Ramos (cell line): ENCODE results near the gene ZNF77.
"Not testable (repeated sequence)": the region's sequence is repeated elsewhere in the genome, so short reads cannot be mapped to it uniquely, and the experiment has no call there.

Experiments
- in situ Hi-C: fragments of 300-500 bp; cut with MboI; formaldehyde crosslinking; loops from one replicate; pipeline ENCODE4 v1.14.3; 2022; ENCODE audit warnings: low sequenced_read_pairs; ENCODE audit not compliant: unreplicated experiment

Gene ZNF77

DNA sequence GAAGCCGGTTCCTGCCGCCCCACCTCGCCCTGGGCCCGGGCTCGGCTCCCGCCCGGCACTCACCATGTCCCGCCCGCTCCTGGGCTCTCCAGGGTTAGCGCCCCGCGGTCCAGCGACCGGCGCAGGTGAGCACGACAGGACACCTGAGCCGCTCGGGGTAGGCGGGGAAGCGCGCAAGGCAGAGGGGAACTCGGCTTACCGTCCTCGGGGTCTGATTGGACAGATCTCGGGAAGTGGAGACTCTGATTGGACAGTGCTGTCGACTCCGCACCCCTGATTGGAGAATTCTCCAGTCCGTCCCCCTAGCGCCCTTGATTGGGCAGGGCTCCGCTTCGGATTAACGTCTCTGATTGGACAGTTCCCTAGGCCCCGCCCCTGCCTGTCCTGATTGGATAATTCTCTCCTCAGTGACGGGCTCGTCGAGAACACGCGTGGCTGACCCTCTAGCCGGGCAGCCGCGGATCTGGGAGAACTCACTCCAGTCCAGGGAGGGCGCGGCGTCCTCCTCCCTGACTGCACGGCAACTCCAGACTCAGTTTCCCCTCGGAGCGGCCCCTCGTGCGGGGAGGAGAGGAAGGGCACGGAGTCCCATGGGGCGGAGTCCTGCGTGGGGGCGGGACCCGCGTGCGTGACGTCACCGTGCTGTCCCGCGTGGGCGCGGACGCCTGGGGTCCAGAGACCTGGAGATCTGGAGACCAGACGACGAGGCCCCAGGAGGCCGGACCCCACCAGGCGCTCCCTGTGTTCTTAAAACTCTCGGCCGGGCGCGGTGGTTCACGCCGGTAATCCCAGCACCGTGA lies at the start of gene ZNF77:
Gene ZNF77, minus strand, starts transcription at position 197 of the 800 bp plus-strand sequence. Its CDS starts 131 bp downstream, at position 66.
- in situ Hi-C loops: no loop called here

- in situ Hi-C loops: no loop called here
Measured at GRCh38 chr19:2993579-2993978, 48.8 kb upstream of the ZNF77 start.

DNA sequence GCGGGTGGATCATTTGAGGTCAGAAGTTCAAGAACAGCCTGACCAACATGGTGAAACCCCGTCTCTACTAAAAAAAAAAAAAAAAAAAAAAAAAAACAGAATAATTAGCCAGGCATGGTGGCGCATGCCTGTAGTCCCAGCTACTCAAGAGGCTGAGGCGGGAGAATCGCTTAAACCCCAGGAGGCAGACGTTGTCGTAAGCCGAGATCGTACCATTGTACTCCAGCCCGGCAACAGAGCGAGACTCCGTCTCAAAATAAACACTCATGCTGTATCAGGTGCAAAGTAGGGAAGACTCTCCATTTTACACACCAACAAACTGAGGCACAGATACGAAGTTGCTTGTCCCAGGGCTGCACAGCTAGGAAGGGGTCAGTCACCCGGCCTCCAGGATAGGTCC lies 48.2 kb upstream of the ZNF77 start:
- in situ Hi-C loops: no loop called here

DNA sequence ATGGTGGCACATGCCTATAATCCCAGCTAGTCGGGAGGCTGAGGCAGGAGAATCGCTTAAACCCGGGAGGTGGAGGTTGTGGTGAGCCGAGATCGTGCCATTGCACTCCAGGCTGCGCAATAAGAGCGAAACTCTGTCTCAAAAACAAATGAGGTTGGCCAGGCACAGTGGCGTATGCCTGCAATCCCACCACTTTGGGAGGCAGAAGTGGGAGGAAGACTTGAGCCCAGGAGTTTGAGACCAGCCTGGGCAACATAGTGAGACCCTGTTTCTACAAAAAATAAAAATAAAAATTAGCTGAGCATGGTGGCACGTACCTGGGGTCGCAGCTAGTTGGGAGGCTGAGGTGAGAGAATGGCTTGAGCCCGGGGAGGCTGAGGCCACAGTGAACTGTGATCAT lies 47.6 kb upstream of the ZNF77 start:
- in situ Hi-C loops: not testable (repeated sequence)

DNA sequence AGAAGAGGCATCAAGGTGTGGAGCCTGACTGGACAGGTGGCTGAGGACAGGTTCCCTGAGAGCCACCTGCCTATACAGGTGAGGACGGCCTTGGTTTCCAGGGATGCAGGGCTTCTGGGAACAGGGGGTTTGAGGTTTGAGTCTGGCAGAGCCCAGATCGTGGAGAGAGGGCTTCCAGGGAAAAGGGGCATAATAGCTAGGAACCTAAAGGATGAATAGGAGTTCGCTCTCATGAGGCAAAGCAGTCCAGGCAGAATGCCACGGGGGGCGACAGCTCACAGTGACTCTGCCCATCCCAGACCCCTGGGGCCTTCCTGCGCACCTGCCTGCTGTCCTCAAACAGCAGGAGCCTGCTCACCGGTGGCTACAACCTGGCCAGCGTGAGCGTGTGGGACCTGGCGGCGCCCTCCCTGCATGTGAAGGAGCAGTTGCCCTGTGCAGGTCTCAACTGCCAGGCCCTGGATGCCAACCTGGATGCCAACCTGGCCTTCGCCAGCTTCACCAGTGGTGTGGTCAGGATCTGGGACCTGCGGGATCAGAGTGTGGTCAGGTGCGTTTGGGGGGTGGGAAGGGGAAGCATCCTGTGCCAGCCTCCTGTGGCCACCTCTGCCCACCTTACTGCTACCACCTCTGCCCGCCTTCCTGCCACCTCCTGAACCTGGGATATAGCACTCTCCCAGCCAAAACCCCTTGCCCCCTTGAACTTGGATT lies 44.6 kb upstream of the ZNF77 start:
- in situ Hi-C loops: no loop called here

DNA sequence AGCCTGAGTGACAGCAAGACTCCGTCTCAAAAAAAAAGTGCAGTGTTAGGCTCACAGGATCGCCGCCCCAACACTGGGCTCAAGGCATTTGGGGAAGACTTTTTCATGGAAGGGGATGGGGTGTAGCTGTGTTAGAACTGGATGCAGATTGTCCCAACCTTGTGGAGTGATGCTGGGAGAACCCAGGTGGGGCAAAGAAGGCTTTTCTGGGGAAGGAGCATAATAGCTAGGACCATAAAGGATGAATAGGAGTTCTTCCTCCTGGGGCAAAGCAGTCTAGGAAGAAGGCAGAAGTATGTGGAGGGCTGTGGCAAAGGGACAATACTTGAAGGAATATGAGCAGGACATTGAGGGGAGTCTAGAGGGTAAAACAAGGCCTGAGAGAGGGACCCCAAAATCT lies 43.8 kb upstream of the ZNF77 start:
- in situ Hi-C loops: no loop called here

DNA sequence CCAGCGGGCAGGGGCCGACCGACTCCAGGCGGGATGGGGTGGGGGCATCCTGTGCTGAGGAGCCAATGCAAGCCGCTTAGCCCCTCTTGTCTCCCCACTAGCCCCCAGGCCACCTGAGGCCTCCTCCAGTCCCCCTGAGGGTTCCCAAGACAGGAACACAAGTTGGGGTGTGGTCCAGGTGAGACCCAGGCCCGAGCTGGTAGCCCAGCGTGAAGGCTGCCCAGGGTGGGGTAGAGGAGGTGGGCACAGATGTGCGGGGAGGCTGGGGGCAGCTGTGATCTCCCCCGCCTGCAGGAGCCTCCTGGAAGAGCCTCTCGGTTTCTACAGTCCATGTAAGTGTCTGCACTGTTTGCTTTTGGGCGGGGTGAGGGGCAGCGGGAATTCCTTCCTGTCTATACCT lies 43.0 kb upstream of the ZNF77 start:
- in situ Hi-C loops: no loop called here

DNA sequence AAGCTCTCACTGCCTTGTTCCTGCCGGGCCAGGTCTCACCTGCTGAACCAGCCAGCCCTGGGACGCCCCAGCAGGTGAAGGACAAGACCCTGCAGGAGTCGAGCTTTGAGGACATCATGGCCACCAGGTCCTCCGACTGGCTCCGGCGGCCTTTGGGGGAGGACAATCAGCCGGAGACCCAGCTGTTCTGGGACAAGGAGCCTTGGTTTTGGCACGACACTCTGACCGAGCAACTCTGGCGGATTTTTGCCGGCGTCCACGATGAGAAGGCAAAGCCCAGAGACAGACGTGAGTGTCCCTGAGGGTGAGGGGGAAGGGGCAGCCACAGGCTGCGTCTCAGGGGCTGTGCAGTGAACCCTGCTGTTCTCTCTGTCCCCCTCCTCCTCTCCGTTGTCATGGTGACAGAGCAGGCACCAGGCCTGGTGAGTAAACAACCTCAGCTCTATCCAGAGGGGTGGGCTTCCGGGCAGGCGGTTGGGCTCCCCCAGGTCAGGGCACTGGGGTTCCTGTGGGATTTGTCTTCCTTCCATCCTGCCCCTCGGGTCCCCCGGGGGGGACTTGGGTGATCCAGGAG lies 42.3 kb upstream of the ZNF77 start:
- in situ Hi-C loops: no loop called here

- in situ Hi-C loops: no loop called here
Measured at GRCh38 chr19:2984215-2984528, 39.4 kb upstream of the ZNF77 start.

- in situ Hi-C loops: no loop called here
Measured at GRCh38 chr19:2983351-2984214, 38.8 kb upstream of the ZNF77 start.

DNA sequence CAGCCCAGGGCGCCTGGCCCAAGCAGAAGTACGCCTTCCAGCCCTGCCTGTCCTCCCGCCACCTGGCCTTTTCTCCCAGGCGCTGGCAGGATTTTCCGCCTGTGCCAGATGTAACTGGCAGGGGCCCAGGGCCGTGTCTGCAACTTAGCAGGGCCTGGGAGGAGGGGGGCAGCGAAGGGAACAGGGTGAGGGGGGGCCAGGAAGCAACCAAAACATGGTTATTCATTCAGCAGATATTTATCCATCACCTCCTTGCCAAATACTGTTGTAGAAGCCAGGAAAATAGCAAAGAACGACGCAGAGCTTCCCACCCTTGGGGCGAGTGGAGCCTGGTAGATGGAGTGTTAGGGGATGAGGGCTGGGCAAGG lies 38.2 kb upstream of the ZNF77 start:
- in situ Hi-C loops: no loop called here

DNA sequence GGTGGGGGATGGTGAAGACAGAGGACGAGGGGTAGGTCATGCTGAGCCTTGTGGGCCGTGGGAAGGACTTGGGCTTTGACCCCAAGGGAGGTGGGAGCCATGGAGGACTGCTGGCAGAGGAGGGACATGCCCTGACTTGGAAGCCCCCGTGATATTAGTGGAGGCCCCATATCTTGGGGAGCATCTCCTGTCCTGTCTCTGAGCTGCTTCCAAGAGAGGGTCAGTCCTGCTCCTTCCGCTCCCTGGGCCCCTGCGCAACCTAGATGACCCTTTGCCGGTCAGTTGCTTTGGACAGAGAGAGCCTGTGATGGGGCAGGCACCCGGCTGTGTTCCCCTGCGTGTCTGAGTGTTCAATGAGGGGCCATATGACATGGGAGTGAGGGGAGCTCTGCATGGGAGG lies 37.8 kb upstream of the ZNF77 start:
- in situ Hi-C loops: no loop called here

- in situ Hi-C loops: no loop called here
Measured at GRCh38 chr19:2981898-2982297, 37.1 kb upstream of the ZNF77 start.

- in situ Hi-C loops: no loop called here
Measured at GRCh38 chr19:2978772-2979171, 34.0 kb upstream of the ZNF77 start.

- in situ Hi-C loops: no loop called here
Measured at GRCh38 chr19:2978166-2978767, 33.5 kb upstream of the ZNF77 start.

GRCh38 chr19:2977746-2978138 lies 33.0 kb upstream of the ZNF77 start:
- in situ Hi-C loops: no loop called here

GRCh38 chr19:2977001-2977745 lies 32.4 kb upstream of the ZNF77 start, which contains the start of gene TLE6:
Gene TLE6 (plus strand): TSS chr19:2977564. CDS start chr19:2978234, 670 bp downstream.
- in situ Hi-C loops: no loop called here

DNA sequence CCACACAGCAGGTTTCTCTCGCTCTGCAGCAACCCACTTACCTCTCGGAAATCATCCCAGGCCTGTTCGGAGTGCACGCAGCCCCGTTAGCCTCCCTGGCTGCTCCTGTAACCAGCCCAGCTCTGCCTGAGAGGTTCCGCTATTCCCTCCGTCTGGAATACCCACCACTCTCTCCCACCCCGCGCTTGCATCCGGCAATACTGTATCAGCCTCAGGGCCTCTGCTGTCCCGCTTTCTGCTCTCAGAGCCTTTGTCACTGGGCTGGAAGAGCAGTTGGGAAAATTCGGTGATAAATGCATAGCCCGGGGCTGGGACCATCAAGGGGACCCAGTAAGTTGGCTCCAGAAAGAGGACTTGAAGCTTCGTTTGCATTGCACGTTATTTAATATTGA lies 31.8 kb upstream of the ZNF77 start:
- in situ Hi-C loops: no loop called here

GRCh38 chr19:2974342-2975041 lies 29.7 kb upstream of the ZNF77 start:
- in situ Hi-C loops: no loop called here
